Stomach (tissue), 4 donors: ENCODE measurements around the gene ARRB2.

Experiments used
- POLR2A ChIP-seq, 4 donors: fragments of 450-650 bp; IDR thresholded peaks; one replicate each; pipeline ENCODE4 v1.6.1; 2016; ENCODE audit warnings: antibody characterized with exemption in 4 of 4, control low read depth in 2 of 4, mild to moderate bottlenecking in 1 of 4, moderate library complexity in 1 of 4
- POLR2AphosphoS5 ChIP-seq, 3 donors: sonication (generic); formaldehyde crosslinking; IDR thresholded peaks; one replicate each; pipeline ENCODE4 v1.6.1; 2016; ENCODE audit warnings: antibody characterized with exemption in 3 of 3
- TF ChIP-seq, protein P1 (sequence below), 7 experiments: fragments of 450-650 bp in 4 of 7; fragments of 200-600 bp in 3 of 7; sonication (generic) in 3 of 7; IDR thresholded peaks; one replicate each; pipeline ENCODE4 v1.5.1; 2016 to 2019; ENCODE audit warnings: antibody characterized with exemption in 7 of 7, control low read depth in 2 of 7, mild to moderate bottlenecking in 1 of 7

GRCh38 chr17:4709794-4710692 is at the start of gene ARRB2:
- TF ChIP-seq, protein P1, sequence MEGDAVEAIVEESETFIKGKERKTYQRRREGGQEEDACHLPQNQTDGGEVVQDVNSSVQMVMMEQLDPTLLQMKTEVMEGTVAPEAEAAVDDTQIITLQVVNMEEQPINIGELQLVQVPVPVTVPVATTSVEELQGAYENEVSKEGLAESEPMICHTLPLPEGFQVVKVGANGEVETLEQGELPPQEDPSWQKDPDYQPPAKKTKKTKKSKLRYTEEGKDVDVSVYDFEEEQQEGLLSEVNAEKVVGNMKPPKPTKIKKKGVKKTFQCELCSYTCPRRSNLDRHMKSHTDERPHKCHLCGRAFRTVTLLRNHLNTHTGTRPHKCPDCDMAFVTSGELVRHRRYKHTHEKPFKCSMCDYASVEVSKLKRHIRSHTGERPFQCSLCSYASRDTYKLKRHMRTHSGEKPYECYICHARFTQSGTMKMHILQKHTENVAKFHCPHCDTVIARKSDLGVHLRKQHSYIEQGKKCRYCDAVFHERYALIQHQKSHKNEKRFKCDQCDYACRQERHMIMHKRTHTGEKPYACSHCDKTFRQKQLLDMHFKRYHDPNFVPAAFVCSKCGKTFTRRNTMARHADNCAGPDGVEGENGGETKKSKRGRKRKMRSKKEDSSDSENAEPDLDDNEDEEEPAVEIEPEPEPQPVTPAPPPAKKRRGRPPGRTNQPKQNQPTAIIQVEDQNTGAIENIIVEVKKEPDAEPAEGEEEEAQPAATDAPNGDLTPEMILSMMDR (IDR thresholded peaks at IDR 0.05), result peak in 5 of 7 experiments; percentile 46 to 91 (median 65)
- TF ChIP-seq POLR2A (IDR thresholded peaks at IDR 0.05), result no peak
- TF ChIP-seq POLR2AphosphoS5 (IDR thresholded peaks at IDR 0.05), result peak; percentile 76 to 94 (median 86)
